K562 (cell line): ENCODE measurements around the gene CAMSAP2. TPM values are rescaled to one million over a fixed set of nuclear protein-coding genes. Genes with fewer than 3 reads are reported as not detected.

ENCODE experiments used
- ATAC-seq: fragments of 200-7000 bp; cut with Tn5 transposase; 3 replicates; pipeline ENCODE4 v1.9.1; 2020; ENCODE audit warnings: moderate library complexity
- BruUV-seq: library from RNA; stranded (reverse); fragments of 400-500 nt; replicated peaks from 2 replicates; lab custom pipeline; 2021; lab: Mats Ljungman, UMichigan
- CTCF ChIA-PET: fragments of 300-600 bp; formaldehyde crosslinking; extraction: SDS; loops from one replicate; lab custom pipeline; 2021; ENCODE audit warnings: low intra/inter-chr PET ratio; lab: Yijun Ruan, JAX
- POLR2A ChIA-PET: fragments of 300-600, 350-650 bp; sonication (Branson Sonifier 250); formaldehyde crosslinking; extraction: SDS; loops from one replicate; lab custom pipeline; 2021; ENCODE audit warnings: antibody characterized with exemption, inconsistent platforms; lab: Yijun Ruan, JAX
- DNase-seq, 4 experiments: peaks; one replicate each; pipeline versions ENCODE4 v3.0.0 to v3.0.0-alpha.2; 2011 to 2018; ENCODE audit warnings: low spot score in 3 of 4, mixed read lengths in 3 of 4; ENCODE audit errors: extremely low read depth in 1 of 4
- FAIRE-seq: peaks from 2 replicates; lab custom pipeline; 2011; peaks lifted over from hg19 to GRCh38; lab: Jason Lieb, UNC
- H2AFZ ChIP-seq: 2 replicates; pipeline ENCODE4 v1.6.0; 2011; ENCODE audit warnings: low read depth, low read length, control low read depth, inconsistent platforms
- H3K27ac ChIP-seq: fragments of 200-600 bp; 3 replicates; pipeline ENCODE4 v1.8.0; 2011; ENCODE audit warnings: low read depth, mild to moderate bottlenecking, control low read depth, inconsistent platforms, low read length, moderate library complexity, mixed read lengths; ENCODE audit errors: extremely low read depth
- H3K27me3 ChIP-seq, 2 experiments: fragments of 300-600 bp in 1 of 2; 2 replicates in 1 of 2; 3 replicates in 1 of 2; pipeline versions ENCODE4 v1.6.0 to v1.8.0; 2011; ENCODE audit warnings: inconsistent platforms in 2 of 2, low read length in 2 of 2, mild to moderate bottlenecking in 1 of 2, mixed read lengths in 1 of 2, moderate library complexity in 1 of 2; ENCODE audit not compliant: control insufficient read depth in 2 of 2, insufficient read depth in 2 of 2
- H3K36me3 ChIP-seq: fragments of 300-600 bp; 3 replicates; pipeline ENCODE4 v1.8.0; 2011; ENCODE audit warnings: mild to moderate bottlenecking, low read length, inconsistent platforms; ENCODE audit not compliant: control insufficient read depth, insufficient read depth
- H3K4me1 ChIP-seq, 2 experiments: fragments of 200-600 bp in 1 of 2; replicated peaks in 1 of 2; 2 replicates in 1 of 2; 3 replicates in 1 of 2; pipeline versions ENCODE4 v1.5.1 to v1.8.0; 2011; ENCODE audit warnings: inconsistent platforms in 2 of 2, low read length in 2 of 2, mild to moderate bottlenecking in 1 of 2, mixed read lengths in 1 of 2, moderate library complexity in 1 of 2; ENCODE audit not compliant: control insufficient read depth in 2 of 2, insufficient read depth in 2 of 2
- H3K4me2 ChIP-seq: 2 replicates; pipeline ENCODE4 v1.6.1; 2011; ENCODE audit warnings: low read length, control low read depth, inconsistent platforms, mixed read lengths; ENCODE audit not compliant: insufficient read depth
- H3K4me3 ChIP-seq: fragments of 200-600 bp; sonication (generic), shearing (Covaris generic); 2 replicates; pipeline ENCODE4 v1.5.1; 2016; ENCODE audit warnings: control low read depth, inconsistent platforms
- H3K79me2 ChIP-seq: fragments of 200-600 bp; 3 replicates; pipeline ENCODE4 v1.8.0; 2011; ENCODE audit warnings: low read length, inconsistent platforms; ENCODE audit not compliant: control insufficient read depth, insufficient read depth
- H3K9ac ChIP-seq, 2 experiments: 2 replicates each; pipeline versions ENCODE4 v1.6.0 to v1.6.1; 2011; ENCODE audit warnings: low read depth in 2 of 2, low read length in 2 of 2, control low read depth in 1 of 2, inconsistent platforms in 1 of 2, mild to moderate bottlenecking in 1 of 2, mixed read lengths in 1 of 2; ENCODE audit not compliant: insufficient read depth in 1 of 2
- H3K9me1 ChIP-seq: one replicate; pipeline ENCODE4 v1.6.0; 2011; ENCODE audit warnings: inconsistent platforms, mild to moderate bottlenecking, low read length, moderate library complexity; ENCODE audit not compliant: control insufficient read depth, insufficient read depth
- H3K9me3 ChIP-seq: replicated peaks from 2 replicates; pipeline ENCODE4 v1.5.1; 2011; ENCODE audit warnings: low read depth, low read length, inconsistent platforms; ENCODE audit not compliant: control insufficient read depth, insufficient read depth
- H4K20me1 ChIP-seq: replicated peaks from 2 replicates; pipeline ENCODE4 v1.6.1; 2011; ENCODE audit warnings: low read length, inconsistent platforms, mixed read lengths; ENCODE audit not compliant: control insufficient read depth, insufficient read depth
- BRCA1 ChIP-seq, 2 experiments: fragments of 450-650 bp in 1 of 2; sonication (generic) in 1 of 2; formaldehyde crosslinking in 1 of 2; IDR thresholded peaks; 2 replicates each; pipeline versions ENCODE4 v1.5.0 to v1.6.1; 2017 to 2020; ENCODE audit warnings: mild to moderate bottlenecking in 1 of 2, missing genetic modification reagents in 1 of 2
- CCNT2 ChIP-seq: IDR thresholded peaks from 2 replicates; pipeline ENCODE4 v1.6.1; 2011; ENCODE audit warnings: borderline replicate concordance, low read depth, mild to moderate bottlenecking, moderate library complexity, mixed read lengths, low read length; ENCODE audit not compliant: insufficient read length; ENCODE audit errors: extremely low read depth
- DDX20 ChIP-seq: fragments of 450-650 bp; IDR thresholded peaks from 2 replicates; pipeline ENCODE4 v1.6.1; 2016; ENCODE audit warnings: missing genetic modification characterization, low read depth, mild to moderate bottlenecking, missing compliant biosample characterization, moderate library complexity
- HNRNPLL ChIP-seq: fragments of 200-400 bp; formaldehyde crosslinking; IDR thresholded peaks from 2 replicates; pipeline ENCODE4 v1.6.1; 2017; ENCODE audit warnings: low read length, low read depth, mild to moderate bottlenecking; ENCODE audit not compliant: poor library complexity, severe bottlenecking
- HOXB6 ChIP-seq: fragments of 250-450 bp; sonication (Bioruptor Pico); IDR thresholded peaks from 2 replicates; pipeline ENCODE4 v1.5.1; 2022; ENCODE audit warnings: mild to moderate bottlenecking, borderline replicate concordance
- MNT ChIP-seq, 2 experiments: fragments of 450-650 bp; conservative IDR thresholded peaks; 2 replicates each; pipeline ENCODE4 v1.6.1; 2017; ENCODE audit warnings: mild to moderate bottlenecking in 2 of 2, moderate library complexity in 2 of 2
- PKNOX1 ChIP-seq: fragments of 450-650 bp; IDR thresholded peaks from 2 replicates; pipeline ENCODE4 v1.6.1; 2016
- SMAD4 ChIP-seq: fragments of 250-450 bp; sonication (Bioruptor Pico); conservative IDR thresholded peaks from 2 replicates; pipeline ENCODE4 v1.8.0; 2021; ENCODE audit warnings: inconsistent platforms, mild to moderate bottlenecking, moderate library complexity
- SMARCB1 ChIP-seq: IDR thresholded peaks from 2 replicates; pipeline ENCODE4 v1.6.1; 2011; ENCODE audit warnings: improper control_type of control experiment, low read depth; ENCODE audit not compliant: insufficient read length
- TCF7 ChIP-seq: sonication (generic); IDR thresholded peaks from 2 replicates; pipeline ENCODE4 v1.6.1; 2016; ENCODE audit warnings: antibody characterized with exemption, borderline replicate concordance
- ZNF224 ChIP-seq: sonication (generic); formaldehyde crosslinking; IDR thresholded peaks from 2 replicates; pipeline ENCODE4 v1.8.0; 2022; ENCODE audit warnings: mild to moderate bottlenecking, missing genetic modification reagents
- ZNF57 ChIP-seq: fragments of 450-650 bp; formaldehyde crosslinking; IDR thresholded peaks from 2 replicates; pipeline ENCODE4 v1.4.0; 2020; ENCODE audit warnings: mild to moderate bottlenecking, moderate library complexity
- ZNF586 ChIP-seq: fragments of 450-650 bp; formaldehyde crosslinking; conservative IDR thresholded peaks from 2 replicates; pipeline ENCODE4 v1.4.0; 2020; ENCODE audit warnings: mild to moderate bottlenecking, moderate library complexity
- ZSCAN29 ChIP-seq: fragments of 450-650 bp; IDR thresholded peaks from 2 replicates; pipeline ENCODE4 v1.6.1; 2017
- WGBS: fragments of 100-300 bp; shearing (Covaris generic); methylation state at CpG from one replicate; pipeline ENCODE4 v1.1.6; 2016; ENCODE audit warnings: low coverage, mixed read lengths; ENCODE audit not compliant: insufficient coverage; ENCODE audit errors: missing lambda C conversion rate; 5-methylcytosine and 5-hydroxymethylcytosine counted together
- in situ Hi-C: fragments of 300-500 bp; cut with MboI; formaldehyde crosslinking; loops from 4 replicates; pipeline ENCODE4 v1.15.0; 2018; ENCODE audit warnings: inconsistent platforms, mixed read lengths
- intact Hi-C: fragments of 100-400 bp; cut with micrococcal nuclease; formaldehyde crosslinking; loops from 2 replicates; pipeline ENCODE4 v1.14.2; 2022
- polyA plus RNA-seq, 8 experiments: library from polyadenylated mRNA; depleted of rRNA in 4 of 8; stranded (reverse) in 5 of 8; unstranded in 3 of 8; fragments of >200 nt; fragmentation: Nextera tagmentation in 2 of 8; fragmentation: Illumina TruSeq in 1 of 8; extraction: Ambion mirVana in 2 of 8; extraction: Trizol in 1 of 8; gene quantifications; 2 replicates each; pipeline versions ENCODE4 v1.2.1 to v1.2.3, GENCODE V29; 2011 to 2014; ENCODE audit warnings: inconsistent platforms in 1 of 8, missing spikeins in 1 of 8
- total RNA-seq, 7 experiments: library from RNA; depleted of rRNA in 6 of 7; stranded (reverse); fragments of >200 nt in 6 of 7; fragmentation: Illumina TruSeq in 2 of 7; extraction: Trizol in 2 of 7; gene quantifications; 2 replicates each; pipeline versions ENCODE4 v1.2.1 to v1.2.3, GENCODE V29; 2011 to 2021; ENCODE audit warnings: low replicate concordance in 1 of 7
- TF ChIP-seq, protein P1 (sequence below): fragments of 250-450 bp; sonication (Bioruptor Pico); IDR thresholded peaks from 2 replicates; pipeline ENCODE4 v1.8.0; 2022; ENCODE audit warnings: inconsistent platforms, mild to moderate bottlenecking, moderate library complexity, borderline replicate concordance
- TF ChIP-seq, protein P2 (sequence below): conservative IDR thresholded peaks from 2 replicates; pipeline ENCODE4 v1.6.1; 2011; ENCODE audit warnings: low read depth, mild to moderate bottlenecking, low read length; ENCODE audit not compliant: control insufficient read depth

CAMSAP2 gene
- total and polyA plus RNA-seq, 9 of the 15 experiments (the other 6 are each of a cell fraction or from before 2014, with no cell fraction given): 1.4 to 7.5 (median 2.7) TPM

- POLR2A ChIA-PET: interaction anchor here (0.5 to 2.1 kb wide), 4 partner anchors 8 to 58 kb away, joined by 3 to 8 read pairs (median 4); no protein-coding TSS in a partner anchor
- no peak overlapping the region for H3K27ac ChIP-seq
- in situ Hi-C loops: no loop called here
- TF ChIP-seq ZNF224 (CRISPR knock-in tag) (no peak), HNRNPLL (no peak), DDX20 (no peak), ZNF586 (CRISPR knock-in tag) (no peak), BRCA1 (IDR thresholded peaks at IDR 0.05) (no peak), BRCA1 (CRISPR knock-in tag; IDR thresholded peaks at IDR 0.05) (no peak), HOXB6 (CRISPR knock-in tag) (no peak), TCF7 (no peak), CCNT2 (no peak), PKNOX1 (no peak), SMAD4 (CRISPR knock-in tag) (no peak), ZNF57 (CRISPR knock-in tag) (no peak), MNT (conservative IDR thresholded peaks at IDR 0.05) (no peak), SMARCB1 (no peak), ZSCAN29 (no peak)
- TF ChIP-seq, protein P1, sequence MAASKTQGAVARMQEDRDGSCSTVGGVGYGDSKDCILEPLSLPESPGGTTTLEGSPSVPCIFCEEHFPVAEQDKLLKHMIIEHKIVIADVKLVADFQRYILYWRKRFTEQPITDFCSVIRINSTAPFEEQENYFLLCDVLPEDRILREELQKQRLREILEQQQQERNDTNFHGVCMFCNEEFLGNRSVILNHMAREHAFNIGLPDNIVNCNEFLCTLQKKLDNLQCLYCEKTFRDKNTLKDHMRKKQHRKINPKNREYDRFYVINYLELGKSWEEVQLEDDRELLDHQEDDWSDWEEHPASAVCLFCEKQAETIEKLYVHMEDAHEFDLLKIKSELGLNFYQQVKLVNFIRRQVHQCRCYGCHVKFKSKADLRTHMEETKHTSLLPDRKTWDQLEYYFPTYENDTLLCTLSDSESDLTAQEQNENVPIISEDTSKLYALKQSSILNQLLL: no peak
- TF ChIP-seq, protein P2, sequence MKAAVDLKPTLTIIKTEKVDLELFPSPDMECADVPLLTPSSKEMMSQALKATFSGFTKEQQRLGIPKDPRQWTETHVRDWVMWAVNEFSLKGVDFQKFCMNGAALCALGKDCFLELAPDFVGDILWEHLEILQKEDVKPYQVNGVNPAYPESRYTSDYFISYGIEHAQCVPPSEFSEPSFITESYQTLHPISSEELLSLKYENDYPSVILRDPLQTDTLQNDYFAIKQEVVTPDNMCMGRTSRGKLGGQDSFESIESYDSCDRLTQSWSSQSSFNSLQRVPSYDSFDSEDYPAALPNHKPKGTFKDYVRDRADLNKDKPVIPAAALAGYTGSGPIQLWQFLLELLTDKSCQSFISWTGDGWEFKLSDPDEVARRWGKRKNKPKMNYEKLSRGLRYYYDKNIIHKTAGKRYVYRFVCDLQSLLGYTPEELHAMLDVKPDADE: no peak
Observed at GRCh38 chr1:200877839-200878551, 139.3 kb downstream of the CAMSAP2 start.

More at GRCh38 chr1:200877839-200878551, 139.3 kb downstream of the CAMSAP2 start:
- H3K4me3 ChIP-seq: no peak overlapping the region
- H3K79me2 ChIP-seq: no peaks in the 10 kb centered on the region
- no peaks in the 10 kb centered on the region for H3K36me3 ChIP-seq
- no peak for ATAC-seq
- H3K9ac ChIP-seq: no peak overlapping the region
- WGBS: 2% methylated on average over 6 of the region's 6 CpGs
- no peaks in the 10 kb centered on the region for H4K20me1 ChIP-seq
- no peak overlapping the region for H2AFZ ChIP-seq
- H3K4me1 ChIP-seq: peaks cover 0 to 12% of the 10 kb centered on the region in 2 experiments; a peak in 1 of 5 replicates
- FAIRE-seq: no peak
- intact Hi-C loops: no loop called here
- H3K27me3 ChIP-seq: peaks cover 53 to 64% of the 10 kb centered on the region in 2 experiments
- DNase-seq: no peak
- H3K4me2 ChIP-seq: no peak overlapping the region
- CTCF ChIA-PET: interaction anchor here (0.6 kb wide), 1 partner anchor 76 kb away, joined by 3 read pairs; no protein-coding TSS in a partner anchor
- no peaks in the 10 kb centered on the region for H3K9me1 ChIP-seq
- H3K9me3 ChIP-seq: no peaks in the 10 kb centered on the region
- BruUV-seq: no TSS peak
